Lower lobe of right lung (tissue), 2 donors: ENCODE measurements around the gene ZNF776. TPM values are rescaled to one million over a fixed set of nuclear protein-coding genes. Genes with fewer than 3 reads are reported as not detected.
A peak's percentile ranks its signal among the peaks of the same experiment; 100 is the strongest.

ENCODE experiments used
- ATAC-seq, 2 donors: fragments of 200-7000 bp; cut with Tn5 transposase; one replicate each; pipeline ENCODE4 v1.9.1; 2020 to 2022; ENCODE audit warnings: mild to moderate bottlenecking in 2 of 2, moderate library complexity in 2 of 2
- DNase-seq: peaks from one replicate; pipeline ENCODE4 v3.0.0-alpha.2; 2020
- H3K27ac ChIP-seq: fragments of 200-600 bp; one replicate; pipeline ENCODE4 v1.8.0; 2022
- H3K27me3 ChIP-seq: fragments of 200-600 bp; one replicate; pipeline ENCODE4 v1.8.0; 2022; ENCODE audit warnings: low read depth
- H3K36me3 ChIP-seq: fragments of 200-600 bp; one replicate; pipeline ENCODE4 v1.8.0; 2022; ENCODE audit warnings: mild to moderate bottlenecking
- H3K4me1 ChIP-seq: fragments of 200-600 bp; one replicate; pipeline ENCODE4 v1.8.0; 2022
- H3K4me3 ChIP-seq: fragments of 200-600 bp; one replicate; pipeline ENCODE4 v1.8.0; 2022; ENCODE audit warnings: mild to moderate bottlenecking
- H3K9me3 ChIP-seq: fragments of 200-600 bp; one replicate; pipeline ENCODE4 v1.8.0; 2022
- CTCF ChIP-seq: fragments of 200-600 bp; IDR thresholded peaks from one replicate; pipeline ENCODE4 v1.8.0; 2022; ENCODE audit warnings: antibody characterized with exemption, mild to moderate bottlenecking
- intact Hi-C: fragments of 100-400 bp; cut with DNase I; formaldehyde crosslinking; loops from one replicate; pipeline ENCODE4 v1.11.0; 2022
- total RNA-seq: library from RNA; stranded (reverse); fragmentation: NEBNext Ultra II Directional; extraction: Animal tissue kit (Norgen Biotek cat#: 25700); gene quantifications from one replicate; pipeline ENCODE4 v1.2.1, GENCODE V29; 2021
- donor health status: DM: no; HTN: yes; CAD: no; lungs with severe emphysema.

Gene ZNF776
- total RNA-seq, 1 donor from 2014 or later = 16.2 TPM

GRCh38 chr19:57800696-57801095 is 54.1 kb downstream of the ZNF776 start:
- Histone ChIP-seq H3K4me3 (no peak overlapping the region), H3K4me1 (peaks cover 29% of the 10 kb centered on the region), H3K27ac (no peak overlapping the region), H3K9me3 (no peaks in the 10 kb centered on the region), H3K36me3 (peaks cover 12% of the 10 kb centered on the region), H3K27me3 (no peaks in the 10 kb centered on the region)
- intact Hi-C loops = no loop called here
- DNase-seq = no peak
- no peak for ATAC-seq
- no peak for TF ChIP-seq CTCF

GRCh38 chr19:57802269-57802668 is 55.7 kb downstream of the ZNF776 start:
- no peak for ATAC-seq
- intact Hi-C loops = no loop called here
- Histone ChIP-seq H3K36me3 (no peaks in the 10 kb centered on the region), H3K27ac (no peak overlapping the region), H3K4me1 (peaks cover 31% of the 10 kb centered on the region), H3K4me3 (no peak overlapping the region), H3K27me3 (no peaks in the 10 kb centered on the region), H3K9me3 (no peaks in the 10 kb centered on the region)
- no peak for DNase-seq
- TF ChIP-seq CTCF = no peak

- peaks cover 9% of the 10 kb centered on the region for H3K36me3 ChIP-seq
- peak overlapping the region; percentile 58 for H3K4me3 ChIP-seq
- peaks cover 31% of the 10 kb centered on the region for H3K4me1 ChIP-seq
- H3K27me3 ChIP-seq = no peaks in the 10 kb centered on the region
- H3K27ac ChIP-seq = peak overlapping the region; percentile 79
- DNase-seq = no peak
- H3K9me3 ChIP-seq = no peaks in the 10 kb centered on the region
- no peak for ATAC-seq
- TF ChIP-seq CTCF = no peak
- intact Hi-C loops = no loop called here
Measured at GRCh38 chr19:57803265-57803593, 56.6 kb downstream of the ZNF776 start.

- H3K4me1 ChIP-seq = peaks cover 31% of the 10 kb centered on the region
- no peak for DNase-seq
- no peaks in the 10 kb centered on the region for H3K9me3 ChIP-seq
- peak overlapping the region; percentile 58 for H3K4me3 ChIP-seq
- H3K36me3 ChIP-seq = peaks cover 13% of the 10 kb centered on the region
- peak; percentile 55 to 60 for ATAC-seq
- no peaks in the 10 kb centered on the region for H3K27me3 ChIP-seq
- peak overlapping the region; percentile 79 for H3K27ac ChIP-seq
- intact Hi-C loops = no loop called here
- TF ChIP-seq CTCF = no peak
Measured at GRCh38 chr19:57803594-57804325, 57.1 kb downstream of the ZNF776 start.

- Histone ChIP-seq H3K27ac (no peak overlapping the region), H3K27me3 (no peaks in the 10 kb centered on the region), H3K4me3 (no peak overlapping the region), H3K4me1 (peaks cover 44% of the 10 kb centered on the region), H3K36me3 (peaks cover 42% of the 10 kb centered on the region), H3K9me3 (no peaks in the 10 kb centered on the region)
- ATAC-seq (no peak), DNase-seq (no peak)
- no peak for TF ChIP-seq CTCF
- intact Hi-C loops = no loop called here
Measured at GRCh38 chr19:57807541-57807940, 60.9 kb downstream of the ZNF776 start.

Other genes starting within 250 kb of the ZNF776 start
- 8.4 TPM for gene ZNF773, start 246.9 kb upstream of the ZNF776 start, total RNA-seq
- gene ZNF549, start 219.5 kb upstream of the ZNF776 start, total RNA-seq = 6.0 TPM
- 8.8 TPM for gene ZNF550, start 187.0 kb upstream of the ZNF776 start, total RNA-seq
- 5.4 TPM for gene ZNF416, start 167.9 kb upstream of the ZNF776 start, total RNA-seq
- gene ZIK1, start 162.7 kb upstream of the ZNF776 start, total RNA-seq = 2.9 TPM
- 2.0 TPM for gene ZNF530, start 146.9 kb upstream of the ZNF776 start, total RNA-seq
- gene ZNF134, start 132.6 kb upstream of the ZNF776 start, total RNA-seq = 17.4 TPM
- gene ZNF211, start 113.6 kb upstream of the ZNF776 start, total RNA-seq = 12.4 TPM
- 0.24 TPM for gene ZSCAN4, start 77.9 kb upstream of the ZNF776 start, total RNA-seq
- gene ZNF551, start 64.8 kb upstream of the ZNF776 start, total RNA-seq = 3.9 TPM
- gene ZNF154, start 37.6 kb upstream of the ZNF776 start, total RNA-seq = 2.5 TPM
- gene ZNF671, start 19.2 kb upstream of the ZNF776 start, total RNA-seq = 7.3 TPM
- gene ZNF586, start 22.9 kb downstream of the ZNF776 start, total RNA-seq = 21.8 TPM
- gene ZNF552, start 68.1 kb downstream of the ZNF776 start, total RNA-seq = 20.0 TPM
- gene ZNF587B, start 83.5 kb downstream of the ZNF776 start, total RNA-seq = 12.5 TPM
- gene ZNF587, start 103.0 kb downstream of the ZNF776 start, total RNA-seq = 25.6 TPM
- gene ZNF814, start 142.2 kb downstream of the ZNF776 start, total RNA-seq = 13.5 TPM
- 16.2 TPM for gene ZNF417, start 169.8 kb downstream of the ZNF776 start, total RNA-seq
- gene ZNF418, start 188.6 kb downstream of the ZNF776 start, total RNA-seq = 5.9 TPM
- gene ZNF256, start 200.9 kb downstream of the ZNF776 start, total RNA-seq = 5.9 TPM
- gene C19orf18, start 227.7 kb downstream of the ZNF776 start, total RNA-seq = 1.0 TPM